BE2C (cell line): ENCODE results near the gene ZCCHC7.

Source experiments
- DNase-seq: peaks from one replicate; pipeline ENCODE4 v3.0.0-alpha.2; 2020
- H3K27me3 ChIP-seq: fragments of 250-450 bp; sonication (Bioruptor Pico); 2 replicates; pipeline ENCODE4 v1.5.1; 2020; ENCODE audit warnings: mild to moderate bottlenecking
- H3K36me3 ChIP-seq: fragments of 250-450 bp; sonication (Bioruptor Pico); 2 replicates; pipeline ENCODE4 v1.5.1; 2020; ENCODE audit warnings: mild to moderate bottlenecking
- H3K4me1 ChIP-seq: fragments of 250-450 bp; sonication (Bioruptor Pico); 2 replicates; pipeline ENCODE4 v1.5.1; 2020
- H3K4me3 ChIP-seq: 2 replicates; pipeline ENCODE4 v1.5.1; 2011; ENCODE audit warnings: low read depth, low read length
- H3K9me3 ChIP-seq: fragments of 250-450 bp; sonication (Bioruptor Pico); 2 replicates; pipeline ENCODE4 v1.5.1; 2020
- TF ChIP-seq, protein P1 (sequence below): IDR thresholded peaks from 2 replicates; pipeline ENCODE4 v1.5.1; 2012; ENCODE audit warnings: mild to moderate bottlenecking, low read depth, low read length

Gene ZCCHC7

DNA sequence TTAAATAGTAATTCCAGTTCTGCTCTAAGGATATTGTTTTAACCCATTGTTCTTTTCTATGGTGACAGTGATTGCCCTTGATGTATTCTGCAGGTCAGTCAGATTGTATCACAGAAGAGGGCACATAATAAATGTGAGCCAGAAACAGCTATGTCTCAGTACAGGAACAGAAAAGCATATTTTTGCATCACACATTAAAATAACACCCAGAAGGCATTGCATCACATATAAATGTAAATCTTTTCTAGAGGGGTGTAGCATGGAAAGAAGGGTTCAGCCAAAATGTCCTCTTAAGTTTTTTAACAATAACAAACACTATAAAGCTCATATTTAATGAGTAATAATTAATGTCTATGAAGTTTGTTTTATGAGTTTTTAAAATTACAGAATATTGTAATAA is 30.0 kb downstream of the ZCCHC7 start:
- no peaks in the 10 kb centered on the region for H3K9me3 ChIP-seq
- H3K4me3 ChIP-seq: no peak overlapping the region
- no peak for DNase-seq
- TF ChIP-seq, protein P1, sequence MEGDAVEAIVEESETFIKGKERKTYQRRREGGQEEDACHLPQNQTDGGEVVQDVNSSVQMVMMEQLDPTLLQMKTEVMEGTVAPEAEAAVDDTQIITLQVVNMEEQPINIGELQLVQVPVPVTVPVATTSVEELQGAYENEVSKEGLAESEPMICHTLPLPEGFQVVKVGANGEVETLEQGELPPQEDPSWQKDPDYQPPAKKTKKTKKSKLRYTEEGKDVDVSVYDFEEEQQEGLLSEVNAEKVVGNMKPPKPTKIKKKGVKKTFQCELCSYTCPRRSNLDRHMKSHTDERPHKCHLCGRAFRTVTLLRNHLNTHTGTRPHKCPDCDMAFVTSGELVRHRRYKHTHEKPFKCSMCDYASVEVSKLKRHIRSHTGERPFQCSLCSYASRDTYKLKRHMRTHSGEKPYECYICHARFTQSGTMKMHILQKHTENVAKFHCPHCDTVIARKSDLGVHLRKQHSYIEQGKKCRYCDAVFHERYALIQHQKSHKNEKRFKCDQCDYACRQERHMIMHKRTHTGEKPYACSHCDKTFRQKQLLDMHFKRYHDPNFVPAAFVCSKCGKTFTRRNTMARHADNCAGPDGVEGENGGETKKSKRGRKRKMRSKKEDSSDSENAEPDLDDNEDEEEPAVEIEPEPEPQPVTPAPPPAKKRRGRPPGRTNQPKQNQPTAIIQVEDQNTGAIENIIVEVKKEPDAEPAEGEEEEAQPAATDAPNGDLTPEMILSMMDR: no peak
- no peaks in the 10 kb centered on the region for H3K27me3 ChIP-seq
- no peaks in the 10 kb centered on the region for H3K36me3 ChIP-seq
- H3K4me1 ChIP-seq: no peaks in the 10 kb centered on the region

DNA sequence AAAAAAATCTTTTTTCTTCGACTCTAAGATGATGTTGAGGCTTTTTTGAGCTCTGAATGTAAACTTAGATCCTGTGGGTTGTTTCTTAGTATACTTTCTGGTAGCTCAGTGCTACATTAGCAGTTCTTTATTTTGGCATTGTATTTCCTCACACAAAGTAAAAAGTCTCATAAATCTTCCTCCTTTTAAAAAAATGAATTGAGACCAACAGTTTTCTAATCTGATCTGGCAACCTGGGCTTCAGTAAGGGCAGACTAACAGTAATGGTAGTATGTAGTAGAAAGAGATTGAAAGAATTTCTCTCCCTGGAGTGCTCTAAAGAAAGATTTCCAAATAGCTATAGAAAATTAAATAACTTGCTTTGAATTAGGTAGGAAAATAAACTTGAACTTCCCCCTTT is 31.4 kb downstream of the ZCCHC7 start:
- DNase-seq: no peak
- Histone ChIP-seq H3K9me3 (no peaks in the 10 kb centered on the region), H3K4me1 (no peaks in the 10 kb centered on the region), H3K4me3 (no peak overlapping the region), H3K36me3 (no peaks in the 10 kb centered on the region), H3K27me3 (no peaks in the 10 kb centered on the region)
- TF ChIP-seq, protein P1: no peak

DNA sequence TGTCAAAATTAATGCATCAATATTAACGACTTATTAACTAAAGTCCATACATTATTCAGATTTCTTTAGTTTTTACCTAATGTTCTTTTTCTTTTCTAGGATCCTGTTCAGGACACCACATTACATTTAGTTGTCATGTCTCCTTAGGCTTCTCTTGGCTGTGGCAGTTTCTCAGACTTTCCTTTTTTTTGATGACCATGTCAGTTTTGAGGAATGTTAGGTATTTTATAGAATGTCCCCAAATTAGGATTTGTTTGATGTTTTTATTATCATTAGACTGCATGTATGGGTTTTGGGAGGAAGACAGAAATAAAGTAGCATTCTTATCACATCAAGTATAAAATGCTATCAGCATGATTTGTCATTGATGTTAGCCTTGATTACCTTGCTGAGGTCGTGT is 32.0 kb downstream of the ZCCHC7 start:
- Histone ChIP-seq H3K4me1 (no peaks in the 10 kb centered on the region), H3K4me3 (no peak overlapping the region), H3K27me3 (no peaks in the 10 kb centered on the region), H3K36me3 (no peaks in the 10 kb centered on the region), H3K9me3 (no peaks in the 10 kb centered on the region)
- DNase-seq: no peak
- TF ChIP-seq, protein P1: no peak

- Histone ChIP-seq H3K36me3 (peaks cover 8% of the 10 kb centered on the region), H3K4me3 (no peak overlapping the region), H3K9me3 (no peaks in the 10 kb centered on the region), H3K4me1 (no peaks in the 10 kb centered on the region), H3K27me3 (no peaks in the 10 kb centered on the region)
- no peak for DNase-seq
- TF ChIP-seq, protein P1: no peak
Measured at GRCh38 chr9:37155601-37156000, 35.2 kb downstream of the ZCCHC7 start.

GRCh38 chr9:37156205-37156604 is 35.8 kb downstream of the ZCCHC7 start:
- H3K4me1 ChIP-seq: no peaks in the 10 kb centered on the region
- TF ChIP-seq, protein P1: no peak
- no peaks in the 10 kb centered on the region for H3K27me3 ChIP-seq
- H3K36me3 ChIP-seq: peaks cover 8% of the 10 kb centered on the region
- no peaks in the 10 kb centered on the region for H3K9me3 ChIP-seq
- no peak overlapping the region for H3K4me3 ChIP-seq
- DNase-seq: no peak

- H3K36me3 ChIP-seq: peaks cover 8% of the 10 kb centered on the region
- TF ChIP-seq, protein P1: no peak
- no peak for DNase-seq
- H3K4me1 ChIP-seq: no peaks in the 10 kb centered on the region
- no peaks in the 10 kb centered on the region for H3K9me3 ChIP-seq
- no peaks in the 10 kb centered on the region for H3K27me3 ChIP-seq
- no peak overlapping the region for H3K4me3 ChIP-seq
Measured at GRCh38 chr9:37156781-37157356, 36.5 kb downstream of the ZCCHC7 start.
